K562 (cell line): ENCODE measurements around the gene MTHFD2. TPM values are rescaled to one million over a fixed set of nuclear protein-coding genes. Genes with fewer than 3 reads are reported as not detected.

Experiments
- ATAC-seq: fragments of 200-7000 bp; cut with Tn5 transposase; 3 replicates; pipeline ENCODE4 v1.9.1; 2020; ENCODE audit warnings: moderate library complexity
- BruUV-seq: library from RNA; stranded (reverse); fragments of 400-500 nt; replicated peaks from 2 replicates; lab custom pipeline; 2021; lab: Mats Ljungman, UMichigan
- CTCF ChIA-PET: fragments of 300-600 bp; formaldehyde crosslinking; extraction: SDS; loops from one replicate; lab custom pipeline; 2021; ENCODE audit warnings: low intra/inter-chr PET ratio; lab: Yijun Ruan, JAX
- POLR2A ChIA-PET: fragments of 300-600, 350-650 bp; sonication (Branson Sonifier 250); formaldehyde crosslinking; extraction: SDS; loops from one replicate; lab custom pipeline; 2021; ENCODE audit warnings: antibody characterized with exemption, inconsistent platforms; lab: Yijun Ruan, JAX
- DNase-seq, 4 experiments: peaks; one replicate each; pipeline versions ENCODE4 v3.0.0 to v3.0.0-alpha.2; 2011 to 2018; ENCODE audit warnings: low spot score in 3 of 4, mixed read lengths in 3 of 4; ENCODE audit errors: extremely low read depth in 1 of 4
- FAIRE-seq: peaks from 2 replicates; lab custom pipeline; 2011; peaks lifted over from hg19 to GRCh38; lab: Jason Lieb, UNC
- H2AFZ ChIP-seq: 2 replicates; pipeline ENCODE4 v1.6.0; 2011; ENCODE audit warnings: low read depth, low read length, control low read depth, inconsistent platforms
- H3K27ac ChIP-seq: fragments of 200-600 bp; 3 replicates; pipeline ENCODE4 v1.8.0; 2011; ENCODE audit warnings: low read depth, mild to moderate bottlenecking, control low read depth, inconsistent platforms, low read length, moderate library complexity, mixed read lengths; ENCODE audit errors: extremely low read depth
- H3K27me3 ChIP-seq, 2 experiments: fragments of 300-600 bp in 1 of 2; 2 replicates in 1 of 2; 3 replicates in 1 of 2; pipeline versions ENCODE4 v1.6.0 to v1.8.0; 2011; ENCODE audit warnings: inconsistent platforms in 2 of 2, low read length in 2 of 2, mild to moderate bottlenecking in 1 of 2, mixed read lengths in 1 of 2, moderate library complexity in 1 of 2; ENCODE audit not compliant: control insufficient read depth in 2 of 2, insufficient read depth in 2 of 2
- H3K36me3 ChIP-seq: fragments of 300-600 bp; 3 replicates; pipeline ENCODE4 v1.8.0; 2011; ENCODE audit warnings: mild to moderate bottlenecking, low read length, inconsistent platforms; ENCODE audit not compliant: control insufficient read depth, insufficient read depth
- H3K4me1 ChIP-seq, 2 experiments: fragments of 200-600 bp in 1 of 2; replicated peaks in 1 of 2; 2 replicates in 1 of 2; 3 replicates in 1 of 2; pipeline versions ENCODE4 v1.5.1 to v1.8.0; 2011; ENCODE audit warnings: inconsistent platforms in 2 of 2, low read length in 2 of 2, mild to moderate bottlenecking in 1 of 2, mixed read lengths in 1 of 2, moderate library complexity in 1 of 2; ENCODE audit not compliant: control insufficient read depth in 2 of 2, insufficient read depth in 2 of 2
- H3K4me2 ChIP-seq: 2 replicates; pipeline ENCODE4 v1.6.1; 2011; ENCODE audit warnings: low read length, control low read depth, inconsistent platforms, mixed read lengths; ENCODE audit not compliant: insufficient read depth
- H3K4me3 ChIP-seq: fragments of 200-600 bp; sonication (generic), shearing (Covaris generic); 2 replicates; pipeline ENCODE4 v1.5.1; 2016; ENCODE audit warnings: control low read depth, inconsistent platforms
- H3K79me2 ChIP-seq: fragments of 200-600 bp; 3 replicates; pipeline ENCODE4 v1.8.0; 2011; ENCODE audit warnings: low read length, inconsistent platforms; ENCODE audit not compliant: control insufficient read depth, insufficient read depth
- H3K9ac ChIP-seq, 2 experiments: 2 replicates each; pipeline versions ENCODE4 v1.6.0 to v1.6.1; 2011; ENCODE audit warnings: low read depth in 2 of 2, low read length in 2 of 2, control low read depth in 1 of 2, inconsistent platforms in 1 of 2, mild to moderate bottlenecking in 1 of 2, mixed read lengths in 1 of 2; ENCODE audit not compliant: insufficient read depth in 1 of 2
- H3K9me1 ChIP-seq: one replicate; pipeline ENCODE4 v1.6.0; 2011; ENCODE audit warnings: inconsistent platforms, mild to moderate bottlenecking, low read length, moderate library complexity; ENCODE audit not compliant: control insufficient read depth, insufficient read depth
- H3K9me3 ChIP-seq: replicated peaks from 2 replicates; pipeline ENCODE4 v1.5.1; 2011; ENCODE audit warnings: low read depth, low read length, inconsistent platforms; ENCODE audit not compliant: control insufficient read depth, insufficient read depth
- H4K20me1 ChIP-seq: replicated peaks from 2 replicates; pipeline ENCODE4 v1.6.1; 2011; ENCODE audit warnings: low read length, inconsistent platforms, mixed read lengths; ENCODE audit not compliant: control insufficient read depth, insufficient read depth
- BHLHE40 ChIP-seq: IDR thresholded peaks from 2 replicates; pipeline ENCODE4 v1.6.1; 2011; ENCODE audit warnings: low read length, improper control_type of control experiment
- CBFB ChIP-seq: sonication (generic); formaldehyde crosslinking; IDR thresholded peaks from 2 replicates; pipeline ENCODE4 v1.4.0; 2020; ENCODE audit warnings: mild to moderate bottlenecking, missing genetic modification reagents
- CBX5 ChIP-seq: IDR thresholded peaks from 2 replicates; pipeline ENCODE4 v1.6.1; 2014; ENCODE audit warnings: low read depth, borderline replicate concordance
- CTCFL ChIP-seq: IDR thresholded peaks from 2 replicates; pipeline ENCODE4 v1.6.1; 2011; ENCODE audit warnings: borderline replicate concordance, low read depth, mild to moderate bottlenecking, moderate library complexity, low read length; ENCODE audit not compliant: insufficient read depth, poor library complexity, severe bottlenecking
- HDAC1 ChIP-seq, 2 experiments: fragments of 450-650 bp; IDR thresholded peaks; 2 replicates each; pipeline ENCODE4 v1.6.1; 2016 to 2017; ENCODE audit warnings: inconsistent platforms in 1 of 2, mild to moderate bottlenecking in 1 of 2, moderate library complexity in 1 of 2
- HES1 ChIP-seq: fragments of 450-650 bp; IDR thresholded peaks from 2 replicates; pipeline ENCODE4 v1.6.1; 2016; ENCODE audit warnings: low read depth, mild to moderate bottlenecking, moderate library complexity
- NELFE ChIP-seq: IDR thresholded peaks from 2 replicates; pipeline ENCODE4 v1.6.1; 2011; ENCODE audit warnings: mild to moderate bottlenecking; ENCODE audit not compliant: insufficient read depth, insufficient read length
- PRMT5 ChIP-seq: sonication (generic); formaldehyde crosslinking; IDR thresholded peaks from 2 replicates; pipeline ENCODE4 v1.5.0; 2020; ENCODE audit warnings: missing genetic modification reagents
- RAD21 ChIP-seq, 2 experiments: fragments of 250-450 bp in 1 of 2; fragments of 450-650 bp in 1 of 2; sonication (Bioruptor Pico) in 1 of 2; formaldehyde crosslinking in 1 of 2; IDR thresholded peaks in 1 of 2; conservative IDR thresholded peaks in 1 of 2; 2 replicates each; pipeline versions ENCODE4 v1.4.0 to v1.8.0; 2020 to 2022; ENCODE audit warnings: mild to moderate bottlenecking in 2 of 2, moderate library complexity in 1 of 2
- TRIM28 ChIP-seq: fragments of 450-650 bp; IDR thresholded peaks from 2 replicates; pipeline ENCODE4 v1.6.1; 2017
- YY1 ChIP-seq, 3 experiments: IDR thresholded peaks; 2 replicates each; pipeline ENCODE4 v1.6.1; 2011; ENCODE audit warnings: low read length in 2 of 3, mild to moderate bottlenecking in 2 of 3, moderate library complexity in 2 of 3, borderline replicate concordance in 1 of 3, control low read depth in 1 of 3, low read depth in 1 of 3; ENCODE audit not compliant: insufficient read depth in 3 of 3, insufficient replicate concordance in 2 of 3, control insufficient read depth in 1 of 3, insufficient read length in 1 of 3; ENCODE audit errors: extremely low read depth in 1 of 3
- ZNF449 ChIP-seq: fragments of 250-450 bp; sonication (Bioruptor Pico); IDR thresholded peaks from 2 replicates; pipeline ENCODE4 v1.8.0; 2022; ENCODE audit warnings: moderate library complexity, mild to moderate bottlenecking, inconsistent platforms
- WGBS: fragments of 100-300 bp; shearing (Covaris generic); methylation state at CpG from one replicate; pipeline ENCODE4 v1.1.6; 2016; ENCODE audit warnings: low coverage, mixed read lengths; ENCODE audit not compliant: insufficient coverage; ENCODE audit errors: missing lambda C conversion rate; 5-methylcytosine and 5-hydroxymethylcytosine counted together
- in situ Hi-C: fragments of 300-500 bp; cut with MboI; formaldehyde crosslinking; loops from 4 replicates; pipeline ENCODE4 v1.15.0; 2018; ENCODE audit warnings: inconsistent platforms, mixed read lengths
- intact Hi-C: fragments of 100-400 bp; cut with micrococcal nuclease; formaldehyde crosslinking; loops from 2 replicates; pipeline ENCODE4 v1.14.2; 2022
- polyA plus RNA-seq, 8 experiments: library from polyadenylated mRNA; depleted of rRNA in 4 of 8; stranded (reverse) in 5 of 8; unstranded in 3 of 8; fragments of >200 nt; fragmentation: Nextera tagmentation in 2 of 8; fragmentation: Illumina TruSeq in 1 of 8; extraction: Ambion mirVana in 2 of 8; extraction: Trizol in 1 of 8; gene quantifications; 2 replicates each; pipeline versions ENCODE4 v1.2.1 to v1.2.3, GENCODE V29; 2011 to 2014; ENCODE audit warnings: inconsistent platforms in 1 of 8, missing spikeins in 1 of 8
- total RNA-seq, 7 experiments: library from RNA; depleted of rRNA in 6 of 7; stranded (reverse); fragments of >200 nt in 6 of 7; fragmentation: Illumina TruSeq in 2 of 7; extraction: Trizol in 2 of 7; gene quantifications; 2 replicates each; pipeline versions ENCODE4 v1.2.1 to v1.2.3, GENCODE V29; 2011 to 2021; ENCODE audit warnings: low replicate concordance in 1 of 7
- TF ChIP-seq, protein P1 (sequence below), 3 experiments: IDR thresholded peaks in 2 of 3; conservative IDR thresholded peaks in 1 of 3; 2 replicates each; pipeline ENCODE4 v1.5.1; 2011 to 2012; ENCODE audit warnings: low read length in 3 of 3, mild to moderate bottlenecking in 3 of 3, control low read depth in 2 of 3, improper control_type of control experiment in 1 of 3, inconsistent platforms in 1 of 3, low read depth in 1 of 3, mixed read lengths in 1 of 3, moderate library complexity in 1 of 3; ENCODE audit not compliant: insufficient read depth in 2 of 3
- TF ChIP-seq, protein P2 (sequence below): sonication (generic); formaldehyde crosslinking; IDR thresholded peaks from 2 replicates; pipeline ENCODE4 v1.8.0; 2022; ENCODE audit warnings: mild to moderate bottlenecking, missing genetic modification reagents

Gene MTHFD2
- total and polyA plus RNA-seq, 9 of the 15 experiments (the other 6 are each of a cell fraction or from before 2014, with no cell fraction given) = 113 to 520 (median 234) TPM

DNA sequence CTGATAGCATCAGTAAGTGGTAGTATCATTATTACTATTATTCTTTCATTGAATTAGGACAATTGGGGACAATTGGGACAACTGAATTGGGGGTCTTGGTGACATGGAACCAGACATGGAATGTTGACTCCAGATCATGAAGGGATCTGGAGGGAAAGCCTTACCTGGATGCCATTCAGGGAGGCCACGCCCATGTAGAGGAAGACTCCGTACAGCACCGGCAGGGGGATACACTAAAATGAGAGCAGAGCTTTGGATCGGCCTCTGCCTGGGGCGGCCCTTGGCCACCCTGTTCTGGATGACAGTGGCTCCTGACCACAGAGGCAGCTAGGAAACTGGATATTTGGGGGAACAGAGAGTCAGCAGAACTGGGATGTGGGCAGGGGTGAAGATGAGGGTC, 29.2 kb downstream of the MTHFD2 start:
- H3K27me3 ChIP-seq = no peaks in the 10 kb centered on the region
- peak overlapping the region in 1 of 2 experiments; percentile 66; a peak in 1 of 4 replicates for H3K9ac ChIP-seq
- H3K27ac ChIP-seq = no peak overlapping the region
- DNase-seq (peak; percentile 54 to 77 (median 64)), FAIRE-seq (no peak), ATAC-seq (peak; percentile 85)
- in situ Hi-C loops (no loop called here), intact Hi-C loops (no loop called here)
- no peaks in the 10 kb centered on the region for H4K20me1 ChIP-seq
- no peaks in the 10 kb centered on the region for H3K36me3 ChIP-seq
- no peaks in the 10 kb centered on the region for H3K9me1 ChIP-seq
- H3K9me3 ChIP-seq = no peaks in the 10 kb centered on the region
- ChIA-PET CTCF (no interaction called here), POLR2A (interaction anchor here (0.5 to 2.6 kb wide), 11 partner anchors 9 to 728 kb away, joined by 3 to 17 read pairs (median 3); no protein-coding TSS in a partner anchor)
- no TSS peak for BruUV-seq
- WGBS = 15% methylated on average over 5 of the region's 5 CpGs
- H3K4me1 ChIP-seq = peaks cover 10 to 14% of the 10 kb centered on the region in 2 experiments
- H3K79me2 ChIP-seq = no peaks in the 10 kb centered on the region
- no peak overlapping the region; the same call in 1 of the 2 replicates for H3K4me2 ChIP-seq
- H2AFZ ChIP-seq = peak overlapping the region; percentile 75; the same call in 1 of the 2 replicates
- H3K4me3 ChIP-seq = no peak overlapping the region
- TF ChIP-seq NELFE = no peak
- TF ChIP-seq CBX5 = no peak
- TF ChIP-seq YY1 (IDR thresholded peaks at IDR 0.05; ENCODE audit: borderline replicate concordance in 1 of 3, control insufficient read depth in 1 of 3, extremely low read depth in 1 of 3, insufficient read depth in 3 of 3, insufficient read length in 1 of 3, insufficient replicate concordance in 2 of 3, low read depth in 1 of 3, low read length in 2 of 3) = peak in 1 of 3 experiments; percentile 25
- TF ChIP-seq, protein P1, sequence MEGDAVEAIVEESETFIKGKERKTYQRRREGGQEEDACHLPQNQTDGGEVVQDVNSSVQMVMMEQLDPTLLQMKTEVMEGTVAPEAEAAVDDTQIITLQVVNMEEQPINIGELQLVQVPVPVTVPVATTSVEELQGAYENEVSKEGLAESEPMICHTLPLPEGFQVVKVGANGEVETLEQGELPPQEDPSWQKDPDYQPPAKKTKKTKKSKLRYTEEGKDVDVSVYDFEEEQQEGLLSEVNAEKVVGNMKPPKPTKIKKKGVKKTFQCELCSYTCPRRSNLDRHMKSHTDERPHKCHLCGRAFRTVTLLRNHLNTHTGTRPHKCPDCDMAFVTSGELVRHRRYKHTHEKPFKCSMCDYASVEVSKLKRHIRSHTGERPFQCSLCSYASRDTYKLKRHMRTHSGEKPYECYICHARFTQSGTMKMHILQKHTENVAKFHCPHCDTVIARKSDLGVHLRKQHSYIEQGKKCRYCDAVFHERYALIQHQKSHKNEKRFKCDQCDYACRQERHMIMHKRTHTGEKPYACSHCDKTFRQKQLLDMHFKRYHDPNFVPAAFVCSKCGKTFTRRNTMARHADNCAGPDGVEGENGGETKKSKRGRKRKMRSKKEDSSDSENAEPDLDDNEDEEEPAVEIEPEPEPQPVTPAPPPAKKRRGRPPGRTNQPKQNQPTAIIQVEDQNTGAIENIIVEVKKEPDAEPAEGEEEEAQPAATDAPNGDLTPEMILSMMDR (IDR thresholded peaks at IDR 0.05 in 2 of 3, conservative IDR thresholded peaks at IDR 0.05 in 1 of 3; ENCODE audit: insufficient read depth in 2 of 3, low read depth in 1 of 3, low read length in 3 of 3) = peak; percentile 40 to 53 (median 41); a peak in 5 of 6 replicates
- TF ChIP-seq CTCFL = peak; percentile 67
- no peak for TF ChIP-seq TRIM28
- no peak for TF ChIP-seq ZNF449 (CRISPR knock-in tag)
- 0 out of 2 replicates have a peak, but pooled peaks have one; percentile 12 for TF ChIP-seq CBFB (CRISPR knock-in tag)
- TF ChIP-seq, protein P2, sequence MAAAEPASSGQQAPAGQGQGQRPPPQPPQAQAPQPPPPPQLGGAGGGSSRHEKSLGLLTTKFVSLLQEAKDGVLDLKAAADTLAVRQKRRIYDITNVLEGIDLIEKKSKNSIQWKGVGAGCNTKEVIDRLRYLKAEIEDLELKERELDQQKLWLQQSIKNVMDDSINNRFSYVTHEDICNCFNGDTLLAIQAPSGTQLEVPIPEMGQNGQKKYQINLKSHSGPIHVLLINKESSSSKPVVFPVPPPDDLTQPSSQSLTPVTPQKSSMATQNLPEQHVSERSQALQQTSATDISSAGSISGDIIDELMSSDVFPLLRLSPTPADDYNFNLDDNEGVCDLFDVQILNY (CRISPR knock-in tag) = no peak
- no peak for TF ChIP-seq HDAC1 (IDR thresholded peaks at IDR 0.05)
- no peak for TF ChIP-seq HES1
- no peak for TF ChIP-seq PRMT5
- peak in 1 of 2 experiments; percentile 14; a peak in 1 of 4 replicates for TF ChIP-seq RAD21 (CRISPR knock-in tag; conservative IDR thresholded peaks at IDR 0.05 in 1 of 2, IDR thresholded peaks at IDR 0.05 in 1 of 2)
- TF ChIP-seq BHLHE40 = no peak
